SK-N-SH treated with all-trans-retinoic acid at 6 μM for 48 hours (cell line): Measurements from ENCODE around the gene PDF.

ENCODE experiments used
- BACH2 ChIP-seq: fragments of 250-450 bp; sonication (Bioruptor Pico); IDR thresholded peaks from 2 replicates; pipeline ENCODE4 v1.9.0; 2021; ENCODE audit warnings: mild to moderate bottlenecking, borderline replicate concordance
- CSRNP3 ChIP-seq: fragments of 250-450 bp; sonication (Bioruptor Pico); IDR thresholded peaks from 2 replicates; pipeline ENCODE4 v1.5.1; 2021; ENCODE audit warnings: mild to moderate bottlenecking, moderate library complexity
- RARB ChIP-seq: fragments of 250-450 bp; sonication (Bioruptor Pico); IDR thresholded peaks from 2 replicates; pipeline ENCODE4 v1.8.0; 2021; ENCODE audit warnings: mild to moderate bottlenecking, moderate library complexity
- ZFP30 ChIP-seq: fragments of 450-650 bp; formaldehyde crosslinking; IDR thresholded peaks from 2 replicates; pipeline ENCODE4 v1.5.0; 2022; ENCODE audit warnings: mild to moderate bottlenecking, moderate library complexity
- ZNF565 ChIP-seq: fragments of 450-650 bp; formaldehyde crosslinking; conservative IDR thresholded peaks from 2 replicates; pipeline ENCODE4 v1.5.0; 2020; ENCODE audit warnings: low read depth, mild to moderate bottlenecking, moderate library complexity
- ZNF8 ChIP-seq: fragments of 450-650 bp; formaldehyde crosslinking; IDR thresholded peaks from 2 replicates; pipeline ENCODE4 v1.5.0; 2020; ENCODE audit warnings: mild to moderate bottlenecking, moderate library complexity

- TF ChIP-seq ZNF8 (no peak), RARB (CRISPR knock-in tag) (no peak), CSRNP3 (no peak), ZNF565 (CRISPR knock-in tag) (no peak), ZFP30 (no peak), BACH2 (no peak)
These were observed 8.3 kb upstream of the PDF start for GRCh38 chr16:69338557-69339288.
